Liver (tissue), 9 donors: ENCODE results near the gene COL23A1. TPM values are rescaled to one million over a fixed set of nuclear protein-coding genes. Genes with fewer than 3 reads are reported as not detected.

Source experiments
- DNase-seq: peaks from one replicate; pipeline ENCODE4 v3.0.0-alpha.2; 2017; ENCODE audit warnings: low spot score
- H3K27ac ChIP-seq, 2 donors: one replicate each; pipeline ENCODE4 v1.7.0; 2013; ENCODE audit warnings: inconsistent platforms in 2 of 2, low read length in 2 of 2, control low read depth in 1 of 2, low read depth in 1 of 2, mild to moderate bottlenecking in 1 of 2
- H3K27me3 ChIP-seq, 4 donors: one replicate each; pipeline versions ENCODE4 v1.6.1 to v1.7.0; 2013; ENCODE audit warnings: low read length in 3 of 4, inconsistent platforms in 1 of 4, mild to moderate bottlenecking in 1 of 4, moderate library complexity in 1 of 4; ENCODE audit not compliant: control insufficient read depth in 4 of 4, insufficient read depth in 4 of 4
- H3K36me3 ChIP-seq, 4 donors: one replicate each; pipeline versions ENCODE4 v1.6.1 to v1.7.0; 2013; ENCODE audit warnings: low read length in 3 of 4, mild to moderate bottlenecking in 3 of 4, low read depth in 1 of 4, moderate library complexity in 1 of 4; ENCODE audit not compliant: control insufficient read depth in 4 of 4, insufficient read depth in 3 of 4
- H3K4me1 ChIP-seq, 4 donors: one replicate each; pipeline versions ENCODE4 v1.6.1 to v1.7.0; 2013; ENCODE audit warnings: low read length in 3 of 4, mild to moderate bottlenecking in 3 of 4, moderate library complexity in 1 of 4; ENCODE audit not compliant: control insufficient read depth in 4 of 4, insufficient read depth in 4 of 4
- H3K4me3 ChIP-seq, 3 donors: one replicate each; pipeline versions ENCODE4 v1.6.1 to v1.7.0; 2013; ENCODE audit warnings: low read length in 3 of 3, control low read depth in 1 of 3, low read depth in 1 of 3, mild to moderate bottlenecking in 1 of 3
- H3K9ac ChIP-seq, 2 donors: one replicate each; pipeline ENCODE4 v1.7.0; 2013; ENCODE audit warnings: low read length in 2 of 2, mild to moderate bottlenecking in 2 of 2, moderate library complexity in 2 of 2, control low read depth in 1 of 2, low read depth in 1 of 2
- H3K9me3 ChIP-seq, 4 donors: one replicate each; pipeline versions ENCODE4 v1.6.1 to v1.7.0; 2013; ENCODE audit warnings: low read length in 3 of 4; ENCODE audit not compliant: control insufficient read depth in 4 of 4
- EGR1 ChIP-seq, 2 donors: IDR thresholded peaks; 2 replicates each; pipeline ENCODE4 v1.6.1; 2016 to 2018; ENCODE audit warnings: antibody characterized with exemption in 2 of 2, low read depth in 2 of 2
- FOXA1 ChIP-seq: IDR thresholded peaks from 2 replicates; pipeline ENCODE4 v1.6.1; 2016; ENCODE audit warnings: antibody characterized with exemption
- FOXA2 ChIP-seq: IDR thresholded peaks from 2 replicates; pipeline ENCODE4 v1.6.1; 2016; ENCODE audit warnings: antibody characterized with exemption
- GABPA ChIP-seq, 2 donors: IDR thresholded peaks in 1 of 2; conservative IDR thresholded peaks in 1 of 2; 2 replicates each; pipeline ENCODE4 v1.6.1; 2016; ENCODE audit warnings: antibody characterized with exemption in 2 of 2, mild to moderate bottlenecking in 1 of 2, moderate library complexity in 1 of 2
- HNF4A ChIP-seq, 2 donors: conservative IDR thresholded peaks; 2 replicates each; pipeline ENCODE4 v1.6.1; 2016; ENCODE audit warnings: antibody characterized with exemption in 2 of 2, mild to moderate bottlenecking in 2 of 2
- HNF4G ChIP-seq: IDR thresholded peaks from 2 replicates; pipeline ENCODE4 v1.6.1; 2016; ENCODE audit warnings: antibody characterized with exemption
- JUND ChIP-seq, 2 donors: IDR thresholded peaks; 2 replicates each; pipeline ENCODE4 v1.6.1; 2016; ENCODE audit warnings: antibody characterized with exemption in 2 of 2
- MAX ChIP-seq: IDR thresholded peaks from 2 replicates; pipeline ENCODE4 v1.6.1; 2016; ENCODE audit warnings: antibody characterized with exemption
- NR2F2 ChIP-seq: IDR thresholded peaks from 2 replicates; pipeline ENCODE4 v1.6.1; 2016; ENCODE audit warnings: antibody characterized with exemption
- RAD21 ChIP-seq, 2 donors: IDR thresholded peaks; 2 replicates each; pipeline ENCODE4 v1.6.1; 2016; ENCODE audit warnings: antibody characterized with exemption in 2 of 2, mild to moderate bottlenecking in 2 of 2
- REST ChIP-seq: IDR thresholded peaks from 2 replicates; pipeline ENCODE4 v1.6.1; 2016; ENCODE audit warnings: antibody characterized with exemption, mild to moderate bottlenecking
- SP1 ChIP-seq: IDR thresholded peaks from 2 replicates; pipeline ENCODE4 v1.6.1; 2018; ENCODE audit warnings: antibody characterized with exemption, mild to moderate bottlenecking
- TAF1 ChIP-seq: conservative IDR thresholded peaks from 2 replicates; pipeline ENCODE4 v1.6.1; 2016; ENCODE audit warnings: antibody characterized with exemption, mild to moderate bottlenecking
- YY1 ChIP-seq: IDR thresholded peaks from 2 replicates; pipeline ENCODE4 v1.6.1; 2016; ENCODE audit warnings: antibody characterized with exemption, mild to moderate bottlenecking
- ZBTB33 ChIP-seq: IDR thresholded peaks from 2 replicates; pipeline ENCODE4 v1.6.1; 2016; ENCODE audit warnings: antibody characterized with exemption
- WGBS: extraction: QIAGEN DNeasy Blood & Tissue Kit; methylation state at CpG from one replicate; pipeline ENCODE4 v1.1.7; 2013; 5-methylcytosine and 5-hydroxymethylcytosine counted together
- polyA plus RNA-seq, 2 donors: library from polyadenylated mRNA; stranded (reverse) in 1 of 2; unstranded in 1 of 2; fragments of 200-250 nt in 1 of 2; fragments of >200 nt in 1 of 2; fragmentation: Nextera tagmentation in 1 of 2; extraction: Ambion mirVana in 1 of 2; gene quantifications; one replicate each; pipeline versions ENCODE4 v1.2.1 to v1.2.3, GENCODE V29; 2013 to 2015
- total RNA-seq, 2 donors: library from RNA; depleted of rRNA; stranded (reverse); fragments of >200 nt; gene quantifications; one replicate each; pipeline ENCODE4 v1.2.3, GENCODE V29; 2014
- TF ChIP-seq, protein P1 (sequence below): IDR thresholded peaks from 2 replicates; pipeline ENCODE4 v1.6.1; 2016; ENCODE audit warnings: antibody characterized with exemption
- TF ChIP-seq, protein P2 (sequence below): fragments of 150-350 bp; IDR thresholded peaks from 2 replicates; pipeline ENCODE4 v1.5.1; 2017; ENCODE audit warnings: improper control_type of control experiment, low read depth, low read length; ENCODE audit not compliant: missing input control
- donor health status: healthy.
- donor health status: healthy.
- donor health status: healthy.
- donor health status: healthy.
- donor health status: healthy.

The COL23A1 gene
- total and polyA plus RNA-seq, 4 donors, result 0.08 to 1.4 (median 0.27) TPM

DNA sequence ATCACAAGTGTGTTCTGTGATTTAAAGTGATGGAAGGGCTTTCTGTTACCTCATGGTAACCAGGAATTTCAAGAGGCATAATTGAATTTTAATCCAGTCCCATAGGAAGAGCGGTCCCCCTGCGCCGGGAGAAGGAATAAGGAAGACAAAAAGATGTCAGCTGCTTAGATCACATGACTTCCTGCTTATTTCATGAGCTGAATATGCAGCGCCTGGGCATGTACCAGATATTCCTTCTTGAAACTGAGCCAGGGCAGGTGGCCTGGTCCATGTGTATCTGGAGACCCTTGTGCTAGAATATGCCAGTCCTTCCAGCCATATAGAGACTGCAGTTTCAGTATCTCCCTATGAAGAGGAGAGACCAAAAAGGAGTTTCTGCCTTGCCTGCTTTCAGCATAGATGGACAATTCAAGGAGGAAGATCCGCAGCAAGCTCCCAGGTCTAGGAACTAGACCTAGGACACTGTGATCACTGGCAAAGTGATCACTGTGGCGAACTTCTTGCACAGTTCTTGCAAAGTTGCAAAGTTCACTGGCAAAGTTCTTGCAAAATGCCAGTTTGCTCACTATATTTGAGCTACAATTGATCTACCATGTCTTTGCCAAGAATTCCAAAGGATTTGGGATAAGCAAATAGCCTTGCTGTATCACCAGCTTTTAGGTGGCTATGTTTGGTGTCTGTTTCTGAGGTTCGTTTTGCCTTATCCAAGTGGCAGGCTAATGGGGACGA lies 254.7 kb downstream of the COL23A1 start (continued):
- peak; percentile 73 for TF ChIP-seq ZBTB33

DNA sequence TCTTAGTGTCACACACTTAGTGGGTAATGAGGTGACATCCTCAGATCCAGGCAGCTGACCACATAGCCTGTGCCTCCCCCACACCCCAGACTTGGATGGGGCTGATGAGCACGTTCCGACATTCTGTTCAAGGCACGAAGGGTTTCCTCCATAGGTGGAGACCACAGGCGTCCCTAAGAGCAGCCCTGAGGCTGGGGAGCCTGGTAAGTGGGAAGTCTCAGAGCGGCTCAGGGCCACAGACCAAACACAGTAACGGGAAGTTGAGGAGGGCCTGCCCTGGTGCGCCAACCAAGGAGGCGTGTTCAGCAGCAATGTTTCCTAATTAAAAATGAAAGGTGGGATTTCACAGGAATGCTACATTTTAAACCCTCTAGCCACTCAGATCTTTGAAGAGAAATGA lies 255.3 kb downstream of the COL23A1 start:
- peaks cover 34 to 85% (median 71%) of the 10 kb centered on the region in 4 donors for H3K4me1 ChIP-seq
- TF ChIP-seq GABPA (IDR thresholded peaks at IDR 0.05 in 1 of 2, conservative IDR thresholded peaks at IDR 0.05 in 1 of 2) (no peak), ZBTB33 (no peak), FOXA2 (no peak), TAF1 (no peak), SP1 (no peak), EGR1 (IDR thresholded peaks at IDR 0.05; ENCODE audit: low read depth in 2 of 2) (no peak)
- WGBS, result 82% methylated on average over 8 of the region's 8 CpGs
- H3K9ac ChIP-seq, result no peak overlapping the region
- H3K27me3 ChIP-seq, result no peaks in the 10 kb centered on the region
- no peak for DNase-seq
- no peaks in the 10 kb centered on the region for H3K9me3 ChIP-seq
- H3K36me3 ChIP-seq, result no peaks in the 10 kb centered on the region
- no peak overlapping the region for H3K4me3 ChIP-seq
- peak overlapping the region; percentile 1 to 58 for H3K27ac ChIP-seq

- H3K36me3 ChIP-seq, result no peaks in the 10 kb centered on the region
- WGBS, result 86% methylated on average over 21 of the region's 21 CpGs
- H3K9me3 ChIP-seq, result no peaks in the 10 kb centered on the region
- no peaks in the 10 kb centered on the region for H3K27me3 ChIP-seq
- H3K4me1 ChIP-seq, result peaks cover 33 to 80% (median 66%) of the 10 kb centered on the region in 4 donors
- no peak overlapping the region for H3K9ac ChIP-seq
- H3K4me3 ChIP-seq, result no peak overlapping the region
- H3K27ac ChIP-seq, result peak overlapping the region in 1 of 2 donors; percentile 39
- DNase-seq, result no peak
- TF ChIP-seq FOXA1 (no peak), GABPA (IDR thresholded peaks at IDR 0.05 in 1 of 2, conservative IDR thresholded peaks at IDR 0.05 in 1 of 2) (no peak), HNF4A (conservative IDR thresholded peaks at IDR 0.05) (no peak), FOXA2 (no peak), EGR1 (IDR thresholded peaks at IDR 0.05; ENCODE audit: low read depth in 2 of 2) (no peak), JUND (IDR thresholded peaks at IDR 0.05) (no peak), TAF1 (no peak), NR2F2 (no peak), REST (no peak), MAX (no peak), YY1 (no peak), RAD21 (IDR thresholded peaks at IDR 0.05) (no peak), HNF4G (no peak), SP1 (no peak)
- TF ChIP-seq, protein P1, sequence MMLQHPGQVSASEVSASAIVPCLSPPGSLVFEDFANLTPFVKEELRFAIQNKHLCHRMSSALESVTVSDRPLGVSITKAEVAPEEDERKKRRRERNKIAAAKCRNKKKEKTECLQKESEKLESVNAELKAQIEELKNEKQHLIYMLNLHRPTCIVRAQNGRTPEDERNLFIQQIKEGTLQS, result no peak
- TF ChIP-seq, protein P2, sequence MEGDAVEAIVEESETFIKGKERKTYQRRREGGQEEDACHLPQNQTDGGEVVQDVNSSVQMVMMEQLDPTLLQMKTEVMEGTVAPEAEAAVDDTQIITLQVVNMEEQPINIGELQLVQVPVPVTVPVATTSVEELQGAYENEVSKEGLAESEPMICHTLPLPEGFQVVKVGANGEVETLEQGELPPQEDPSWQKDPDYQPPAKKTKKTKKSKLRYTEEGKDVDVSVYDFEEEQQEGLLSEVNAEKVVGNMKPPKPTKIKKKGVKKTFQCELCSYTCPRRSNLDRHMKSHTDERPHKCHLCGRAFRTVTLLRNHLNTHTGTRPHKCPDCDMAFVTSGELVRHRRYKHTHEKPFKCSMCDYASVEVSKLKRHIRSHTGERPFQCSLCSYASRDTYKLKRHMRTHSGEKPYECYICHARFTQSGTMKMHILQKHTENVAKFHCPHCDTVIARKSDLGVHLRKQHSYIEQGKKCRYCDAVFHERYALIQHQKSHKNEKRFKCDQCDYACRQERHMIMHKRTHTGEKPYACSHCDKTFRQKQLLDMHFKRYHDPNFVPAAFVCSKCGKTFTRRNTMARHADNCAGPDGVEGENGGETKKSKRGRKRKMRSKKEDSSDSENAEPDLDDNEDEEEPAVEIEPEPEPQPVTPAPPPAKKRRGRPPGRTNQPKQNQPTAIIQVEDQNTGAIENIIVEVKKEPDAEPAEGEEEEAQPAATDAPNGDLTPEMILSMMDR, result no peak
Observed at GRCh38 chr5:178333821-178334481, 256.2 kb downstream of the COL23A1 start.
